ENCODE measurements around the gene S100A6. TPM values are rescaled to one million over a fixed set of nuclear protein-coding genes. Genes with fewer than 3 reads are reported as not detected.
A peak's percentile ranks its signal among the peaks of the same experiment; 100 is the strongest.

S100A6 gene
- total and polyA plus RNA-seq, 2 donors (not counting 3 experiments of a cell fraction or from before 2014, with no cell fraction given) = 552 to 908 TPM

DNA sequence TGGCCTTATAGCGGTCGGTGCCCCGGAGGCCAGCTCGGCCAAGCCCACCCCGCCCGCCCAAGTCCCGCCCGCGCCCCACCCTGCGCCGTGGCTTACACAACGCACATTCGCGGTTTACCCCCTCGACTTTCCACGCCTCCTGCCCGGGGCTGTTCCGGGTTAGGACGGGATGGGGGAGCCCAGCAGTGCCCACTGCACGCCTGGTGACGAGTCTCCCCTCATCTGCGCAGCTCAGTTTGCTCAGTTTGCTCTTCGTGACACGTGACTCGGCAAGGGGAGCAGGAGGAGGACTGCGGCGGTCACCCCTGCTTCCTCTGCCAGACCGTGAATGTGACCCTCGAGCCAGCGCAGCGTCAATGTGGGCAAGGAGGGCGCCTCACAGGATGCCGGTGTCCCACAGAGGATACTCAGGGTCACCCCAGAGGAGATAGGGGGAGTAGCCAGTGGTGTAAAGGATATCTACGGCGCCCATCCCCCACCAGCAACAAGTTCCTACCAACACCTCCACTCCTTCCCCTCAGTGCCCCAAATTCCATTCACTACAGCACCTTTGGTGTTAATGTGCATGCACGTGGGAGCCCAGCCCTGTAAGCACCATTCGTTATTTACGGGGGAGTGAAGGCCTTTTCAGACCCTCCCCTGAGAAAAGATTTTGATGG lies 350 bp upstream of the S100A6 start:
- H3K9me1 ChIP-seq (replicated peaks; ENCODE audit: control insufficient read depth, extremely low read depth, insufficient read depth, low read length) = no peaks in the 10 kb centered on the region
- FAIRE-seq (peak; percentile 85), DNase-seq (ENCODE audit: low read depth, low spot score) (peak; percentile 76)
- TF ChIP-seq POLR2A (IDR thresholded peaks at IDR 0.05; ENCODE audit: low read depth, low read length) = peak; percentile 61
- TF ChIP-seq, protein P1, sequence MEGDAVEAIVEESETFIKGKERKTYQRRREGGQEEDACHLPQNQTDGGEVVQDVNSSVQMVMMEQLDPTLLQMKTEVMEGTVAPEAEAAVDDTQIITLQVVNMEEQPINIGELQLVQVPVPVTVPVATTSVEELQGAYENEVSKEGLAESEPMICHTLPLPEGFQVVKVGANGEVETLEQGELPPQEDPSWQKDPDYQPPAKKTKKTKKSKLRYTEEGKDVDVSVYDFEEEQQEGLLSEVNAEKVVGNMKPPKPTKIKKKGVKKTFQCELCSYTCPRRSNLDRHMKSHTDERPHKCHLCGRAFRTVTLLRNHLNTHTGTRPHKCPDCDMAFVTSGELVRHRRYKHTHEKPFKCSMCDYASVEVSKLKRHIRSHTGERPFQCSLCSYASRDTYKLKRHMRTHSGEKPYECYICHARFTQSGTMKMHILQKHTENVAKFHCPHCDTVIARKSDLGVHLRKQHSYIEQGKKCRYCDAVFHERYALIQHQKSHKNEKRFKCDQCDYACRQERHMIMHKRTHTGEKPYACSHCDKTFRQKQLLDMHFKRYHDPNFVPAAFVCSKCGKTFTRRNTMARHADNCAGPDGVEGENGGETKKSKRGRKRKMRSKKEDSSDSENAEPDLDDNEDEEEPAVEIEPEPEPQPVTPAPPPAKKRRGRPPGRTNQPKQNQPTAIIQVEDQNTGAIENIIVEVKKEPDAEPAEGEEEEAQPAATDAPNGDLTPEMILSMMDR (IDR thresholded peaks at IDR 0.05; ENCODE audit: extremely low read depth in 1 of 2, insufficient read depth in 1 of 2, low read depth in 1 of 2, low read length in 2 of 2) = no peak
- peak; percentile 50 for TF ChIP-seq POLR2AphosphoS5 (IDR thresholded peaks at IDR 0.05; ENCODE audit: insufficient read depth, low read depth, low read length)
- no peak for TF ChIP-seq EZH2 (IDR thresholded peaks at IDR 0.05; ENCODE audit: borderline replicate concordance, low read depth, low read length, severe bottlenecking)
- TF ChIP-seq MAX (IDR thresholded peaks at IDR 0.05; ENCODE audit: insufficient read depth, insufficient read length) = peak; percentile 74
- BruUV-seq (replicated peaks) = no TSS peak
- peaks cover 43% of the 10 kb centered on the region for H3K4me1 ChIP-seq (ENCODE audit: control insufficient read depth, extremely low read depth, insufficient read depth, low read length)
- H3K27ac ChIP-seq (ENCODE audit: insufficient read depth, low read depth, low read length) = peak overlapping the region; percentile 96
- dilution Hi-C loops (cut with MboI; ENCODE audit: extremely low pct_ligation_motif_present, low sequenced_read_pairs) (no loop called here), intact Hi-C loops (cut with micrococcal nuclease) (loop anchor here (1.0 kb wide), 1 partner anchor 13 kb away; the partner anchor contains the start of gene S100A3)
- peak overlapping the region; percentile 86 for H3K9ac ChIP-seq (replicated peaks; ENCODE audit: extremely low read depth, insufficient read depth, low read length)
- H3K27me3 ChIP-seq (ENCODE audit: control insufficient read depth in 2 of 2, insufficient read depth in 2 of 2, low read length in 2 of 2) = no peaks in the 10 kb centered on the region
- H3K79me2 ChIP-seq (ENCODE audit: control insufficient read depth, insufficient read depth, low read length) = peaks cover 15% of the 10 kb centered on the region
- peak overlapping the region; percentile 14 for H2AFZ ChIP-seq (ENCODE audit: low read depth, low read length)
- H3K9me3 ChIP-seq (replicated peaks; ENCODE audit: control insufficient read depth, insufficient read depth, low read length) = no peaks in the 10 kb centered on the region
- no peaks in the 10 kb centered on the region for H3K36me3 ChIP-seq (ENCODE audit: control insufficient read depth in 2 of 2, extremely low read depth in 1 of 2, insufficient read depth in 2 of 2, low read length in 2 of 2)
- ChIA-PET POLR2A (interaction anchor here (1.0 to 3.9 kb wide), 4 partner anchors 9 to 98 kb away, joined by 5 to 32 read pairs (median 6); partner anchors contain the start of genes CHTOP, S100A2 and S100A4), CTCF (interaction anchor here (0.7 to 5.8 kb wide), 10 partner anchors 8 to 91 kb away, joined by 3 to 216 read pairs (median 5); partner anchors contain the start of gene S100A13)
- peak overlapping the region in 2 of 3 experiments; percentile 81 to 84 for H3K4me3 ChIP-seq (replicated peaks in 1 of 3; ENCODE audit: insufficient read depth in 1 of 3, low read depth in 1 of 3, low read length in 3 of 3)
- H3K4me2 ChIP-seq (ENCODE audit: insufficient read depth, low read length) = peak overlapping the region; percentile 13
- H4K20me1 ChIP-seq (replicated peaks; ENCODE audit: control insufficient read depth, extremely low read depth, insufficient read depth, low read length) = no peaks in the 10 kb centered on the region
